ENCODE measurements around the gene LRP5. TPM values are rescaled to one million over a fixed set of nuclear protein-coding genes. Genes with fewer than 3 reads are reported as not detected.

Gene LRP5
- total and polyA plus RNA-seq, 2 experiments from 2014 or later = 26.9 to 51.1 TPM

DNA sequence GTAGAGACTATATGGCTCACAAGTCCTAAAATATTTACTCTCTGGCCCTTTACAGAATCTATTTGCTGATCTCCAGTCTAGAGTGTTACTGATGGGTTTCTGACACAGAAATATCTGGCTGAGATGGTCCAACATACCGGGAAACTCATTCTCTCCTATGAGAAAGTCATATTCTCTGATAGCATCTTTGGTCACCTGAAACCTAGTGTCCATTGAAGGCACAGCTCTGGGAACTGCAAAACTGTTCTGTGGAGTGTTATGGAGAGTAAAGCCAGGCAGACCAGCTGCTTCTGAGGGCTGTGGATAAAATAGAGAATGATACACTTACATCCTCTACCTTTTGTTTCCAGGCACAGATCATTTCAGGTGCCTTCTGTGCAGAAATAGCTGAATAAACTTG lies 38.1 kb upstream of the LRP5 start (continued):
- TF ChIP-seq NANOG (IDR thresholded peaks at IDR 0.05; ENCODE audit: borderline replicate concordance) (no peak), STAT1 (IDR thresholded peaks at IDR 0.05; ENCODE audit: unreplicated experiment) (no peak), EZH2 (IDR thresholded peaks at IDR 0.05; ENCODE audit: low read depth, unreplicated experiment) (no peak), JUNB (IDR thresholded peaks at IDR 0.05; ENCODE audit: unreplicated experiment) (no peak), CREB1 (CRISPR knock-in tag; IDR thresholded peaks at IDR 0.05; ENCODE audit: low read depth) (no peak)
- TF ChIP-seq, protein P1, sequence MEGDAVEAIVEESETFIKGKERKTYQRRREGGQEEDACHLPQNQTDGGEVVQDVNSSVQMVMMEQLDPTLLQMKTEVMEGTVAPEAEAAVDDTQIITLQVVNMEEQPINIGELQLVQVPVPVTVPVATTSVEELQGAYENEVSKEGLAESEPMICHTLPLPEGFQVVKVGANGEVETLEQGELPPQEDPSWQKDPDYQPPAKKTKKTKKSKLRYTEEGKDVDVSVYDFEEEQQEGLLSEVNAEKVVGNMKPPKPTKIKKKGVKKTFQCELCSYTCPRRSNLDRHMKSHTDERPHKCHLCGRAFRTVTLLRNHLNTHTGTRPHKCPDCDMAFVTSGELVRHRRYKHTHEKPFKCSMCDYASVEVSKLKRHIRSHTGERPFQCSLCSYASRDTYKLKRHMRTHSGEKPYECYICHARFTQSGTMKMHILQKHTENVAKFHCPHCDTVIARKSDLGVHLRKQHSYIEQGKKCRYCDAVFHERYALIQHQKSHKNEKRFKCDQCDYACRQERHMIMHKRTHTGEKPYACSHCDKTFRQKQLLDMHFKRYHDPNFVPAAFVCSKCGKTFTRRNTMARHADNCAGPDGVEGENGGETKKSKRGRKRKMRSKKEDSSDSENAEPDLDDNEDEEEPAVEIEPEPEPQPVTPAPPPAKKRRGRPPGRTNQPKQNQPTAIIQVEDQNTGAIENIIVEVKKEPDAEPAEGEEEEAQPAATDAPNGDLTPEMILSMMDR (conservative IDR thresholded peaks at IDR 0.05; ENCODE audit: low read depth in 2 of 2) = no peak

DNA sequence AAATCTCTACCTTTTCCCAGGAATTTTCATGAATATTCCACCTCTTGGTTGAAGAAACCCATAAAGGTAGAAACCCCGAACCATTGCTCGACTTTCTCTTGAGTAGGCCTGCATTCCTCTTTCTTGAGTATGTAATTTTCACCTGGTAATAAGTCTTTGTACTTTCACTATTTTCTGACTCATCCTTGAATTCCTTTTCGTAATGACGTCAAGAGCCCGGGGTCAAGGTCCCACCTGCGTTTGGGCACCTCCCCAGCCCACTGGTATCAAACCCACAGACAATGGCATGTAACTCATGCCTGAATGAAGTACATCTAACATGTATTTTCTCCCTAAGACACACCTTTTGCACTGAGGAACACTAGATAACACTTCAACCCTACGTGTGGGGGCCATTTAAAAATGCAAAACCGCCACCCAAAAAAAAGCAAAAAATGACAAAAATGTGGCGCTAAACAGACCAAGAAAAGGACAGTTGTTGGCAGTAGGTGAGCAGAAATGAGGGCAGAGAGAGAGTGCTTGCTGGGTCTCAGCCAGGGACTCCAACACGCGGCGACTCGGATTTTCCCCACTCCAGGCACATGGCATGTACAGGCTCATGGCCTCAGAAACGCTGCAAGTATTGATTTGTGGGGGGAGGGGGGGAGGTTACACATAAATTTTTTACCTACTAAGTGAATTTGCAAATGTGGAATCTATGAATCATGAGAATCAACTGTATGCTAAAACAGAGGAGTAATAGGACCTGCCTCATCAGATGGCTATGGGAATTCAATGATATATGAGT lies 36.5 kb upstream of the LRP5 start:
- Mint-ChIP-seq H3K9me3 (no peaks in the 10 kb centered on the region), H3K36me3 (ENCODE audit: low read depth) (no peaks in the 10 kb centered on the region; the same call in 2 of the 3 replicates), H3K27ac (no peak overlapping the region), H3K4me3 (no peak overlapping the region), H3K4me1 (peaks cover 5% of the 10 kb centered on the region; the same call in 2 of the 3 replicates), H3K27me3 (ENCODE audit: insufficient read depth, low read depth, poor library complexity) (peaks cover 2% of the 10 kb centered on the region)
- Histone ChIP-seq H3K4me1 (ENCODE audit: insufficient read depth) (peaks cover 1% of the 10 kb centered on the region; the same call in 1 of the 2 replicates), H3F3A (replicated peaks; ENCODE audit: low read depth) (peaks cover 4% of the 10 kb centered on the region; the same call in 1 of the 2 replicates), H3K9me2 (ENCODE audit: insufficient read depth) (no peaks in the 10 kb centered on the region), H3K36me3 (ENCODE audit: insufficient read depth) (no peaks in the 10 kb centered on the region), H3K4me3 (no peak overlapping the region), H3K27ac (ENCODE audit: low read depth) (no peak overlapping the region), H3K27me3 (ENCODE audit: insufficient read depth) (no peaks in the 10 kb centered on the region), H3K4me2 (no peak overlapping the region), H3K79me2 (replicated peaks; ENCODE audit: insufficient read depth) (peaks cover 1% of the 10 kb centered on the region), H4K20me1 (replicated peaks; ENCODE audit: insufficient read depth) (no peaks in the 10 kb centered on the region), H2AFZ (no peak overlapping the region)
- DNase-seq (ENCODE audit: low spot score) (no peak), ATAC-seq (no peak)
- TF ChIP-seq NANOG (IDR thresholded peaks at IDR 0.05; ENCODE audit: borderline replicate concordance) = no peak
- TF ChIP-seq JUNB (IDR thresholded peaks at IDR 0.05; ENCODE audit: unreplicated experiment) = no peak
- TF ChIP-seq, protein P2, sequence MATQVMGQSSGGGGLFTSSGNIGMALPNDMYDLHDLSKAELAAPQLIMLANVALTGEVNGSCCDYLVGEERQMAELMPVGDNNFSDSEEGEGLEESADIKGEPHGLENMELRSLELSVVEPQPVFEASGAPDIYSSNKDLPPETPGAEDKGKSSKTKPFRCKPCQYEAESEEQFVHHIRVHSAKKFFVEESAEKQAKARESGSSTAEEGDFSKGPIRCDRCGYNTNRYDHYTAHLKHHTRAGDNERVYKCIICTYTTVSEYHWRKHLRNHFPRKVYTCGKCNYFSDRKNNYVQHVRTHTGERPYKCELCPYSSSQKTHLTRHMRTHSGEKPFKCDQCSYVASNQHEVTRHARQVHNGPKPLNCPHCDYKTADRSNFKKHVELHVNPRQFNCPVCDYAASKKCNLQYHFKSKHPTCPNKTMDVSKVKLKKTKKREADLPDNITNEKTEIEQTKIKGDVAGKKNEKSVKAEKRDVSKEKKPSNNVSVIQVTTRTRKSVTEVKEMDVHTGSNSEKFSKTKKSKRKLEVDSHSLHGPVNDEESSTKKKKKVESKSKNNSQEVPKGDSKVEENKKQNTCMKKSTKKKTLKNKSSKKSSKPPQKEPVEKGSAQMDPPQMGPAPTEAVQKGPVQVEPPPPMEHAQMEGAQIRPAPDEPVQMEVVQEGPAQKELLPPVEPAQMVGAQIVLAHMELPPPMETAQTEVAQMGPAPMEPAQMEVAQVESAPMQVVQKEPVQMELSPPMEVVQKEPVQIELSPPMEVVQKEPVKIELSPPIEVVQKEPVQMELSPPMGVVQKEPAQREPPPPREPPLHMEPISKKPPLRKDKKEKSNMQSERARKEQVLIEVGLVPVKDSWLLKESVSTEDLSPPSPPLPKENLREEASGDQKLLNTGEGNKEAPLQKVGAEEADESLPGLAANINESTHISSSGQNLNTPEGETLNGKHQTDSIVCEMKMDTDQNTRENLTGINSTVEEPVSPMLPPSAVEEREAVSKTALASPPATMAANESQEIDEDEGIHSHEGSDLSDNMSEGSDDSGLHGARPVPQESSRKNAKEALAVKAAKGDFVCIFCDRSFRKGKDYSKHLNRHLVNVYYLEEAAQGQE (IDR thresholded peaks at IDR 0.05; ENCODE audit: unreplicated experiment) = no peak
- TF ChIP-seq, protein P3, sequence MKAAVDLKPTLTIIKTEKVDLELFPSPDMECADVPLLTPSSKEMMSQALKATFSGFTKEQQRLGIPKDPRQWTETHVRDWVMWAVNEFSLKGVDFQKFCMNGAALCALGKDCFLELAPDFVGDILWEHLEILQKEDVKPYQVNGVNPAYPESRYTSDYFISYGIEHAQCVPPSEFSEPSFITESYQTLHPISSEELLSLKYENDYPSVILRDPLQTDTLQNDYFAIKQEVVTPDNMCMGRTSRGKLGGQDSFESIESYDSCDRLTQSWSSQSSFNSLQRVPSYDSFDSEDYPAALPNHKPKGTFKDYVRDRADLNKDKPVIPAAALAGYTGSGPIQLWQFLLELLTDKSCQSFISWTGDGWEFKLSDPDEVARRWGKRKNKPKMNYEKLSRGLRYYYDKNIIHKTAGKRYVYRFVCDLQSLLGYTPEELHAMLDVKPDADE (IDR thresholded peaks at IDR 0.05) = no peak
- TF ChIP-seq, protein P1 (conservative IDR thresholded peaks at IDR 0.05; ENCODE audit: low read depth in 2 of 2) = no peak
- TF ChIP-seq ZNF331 (CRISPR knock-in tag; IDR thresholded peaks at IDR 0.05; ENCODE audit: low read depth) = no peak
- no peak for TF ChIP-seq CREB1 (CRISPR knock-in tag; IDR thresholded peaks at IDR 0.05; ENCODE audit: low read depth)
